ENCODE data around the gene RSPRY1.

DNA sequence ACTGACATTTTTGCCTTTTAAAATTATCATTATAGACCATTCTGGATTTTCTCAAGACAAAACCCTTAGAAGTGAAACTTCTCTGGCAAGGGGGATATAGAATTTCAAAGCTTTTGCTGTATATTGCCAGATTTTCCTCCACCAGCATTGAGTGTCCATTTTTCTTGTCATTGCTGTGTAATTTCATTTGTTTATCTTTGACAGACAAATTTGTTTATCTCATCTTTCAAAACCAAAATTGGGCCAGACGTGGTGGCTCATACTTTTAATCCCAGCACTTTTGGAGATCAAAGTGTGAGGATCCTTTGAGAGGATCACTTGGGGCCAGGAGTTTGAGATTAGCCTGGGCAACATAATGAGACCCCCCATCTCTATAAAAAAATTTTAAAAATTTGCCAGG lies 43.0 kb downstream of the RSPRY1 start:
- TF ChIP-seq, protein P1, sequence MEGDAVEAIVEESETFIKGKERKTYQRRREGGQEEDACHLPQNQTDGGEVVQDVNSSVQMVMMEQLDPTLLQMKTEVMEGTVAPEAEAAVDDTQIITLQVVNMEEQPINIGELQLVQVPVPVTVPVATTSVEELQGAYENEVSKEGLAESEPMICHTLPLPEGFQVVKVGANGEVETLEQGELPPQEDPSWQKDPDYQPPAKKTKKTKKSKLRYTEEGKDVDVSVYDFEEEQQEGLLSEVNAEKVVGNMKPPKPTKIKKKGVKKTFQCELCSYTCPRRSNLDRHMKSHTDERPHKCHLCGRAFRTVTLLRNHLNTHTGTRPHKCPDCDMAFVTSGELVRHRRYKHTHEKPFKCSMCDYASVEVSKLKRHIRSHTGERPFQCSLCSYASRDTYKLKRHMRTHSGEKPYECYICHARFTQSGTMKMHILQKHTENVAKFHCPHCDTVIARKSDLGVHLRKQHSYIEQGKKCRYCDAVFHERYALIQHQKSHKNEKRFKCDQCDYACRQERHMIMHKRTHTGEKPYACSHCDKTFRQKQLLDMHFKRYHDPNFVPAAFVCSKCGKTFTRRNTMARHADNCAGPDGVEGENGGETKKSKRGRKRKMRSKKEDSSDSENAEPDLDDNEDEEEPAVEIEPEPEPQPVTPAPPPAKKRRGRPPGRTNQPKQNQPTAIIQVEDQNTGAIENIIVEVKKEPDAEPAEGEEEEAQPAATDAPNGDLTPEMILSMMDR (IDR thresholded peaks at IDR 0.05), result no peak
- TF ChIP-seq POLR2A (IDR thresholded peaks at IDR 0.05) (no peak), POLR2AphosphoS5 (IDR thresholded peaks at IDR 0.05) (no peak), EP300 (IDR thresholded peaks at IDR 0.05) (no peak)

Data from gastroesophageal sphincter (tissue), 3 donors.